B cell (primary cell): ENCODE results near the gene ERBB4. TPM values are rescaled to one million over a fixed set of nuclear protein-coding genes. Genes with fewer than 3 reads are reported as not detected.

Experiments used
- ATAC-seq: fragments of 200-7000 bp; cut with Tn5 transposase; one replicate; pipeline ENCODE4 v1.10.0; 2021; ENCODE audit warnings: low read depth, mild to moderate bottlenecking, moderate number of reproducible peaks, moderate library complexity
- CTCF ChIA-PET: fragments of 350-600 bp; sonication (Branson Sonifier 250); formaldehyde crosslinking; loops from one replicate; lab custom pipeline; 2021; ENCODE audit warnings: antibody characterized with exemption, inconsistent platforms; lab: Charles Lee
- POLR2A ChIA-PET: fragments of 350-600 bp; sonication (Branson Sonifier 250); formaldehyde crosslinking; loops from one replicate; lab custom pipeline; 2021; ENCODE audit warnings: antibody characterized with exemption; lab: Charles Lee
- DNase-seq: peaks from one replicate; pipeline ENCODE4 v3.0.0; 2013
- H2AFZ ChIP-seq: 2 replicates; pipeline ENCODE4 v1.6.1; 2012; ENCODE audit warnings: mild to moderate bottlenecking, low read depth, low read length; ENCODE audit not compliant: insufficient read depth, poor library complexity, severe bottlenecking
- H3K27ac ChIP-seq, 2 donors: 1 replicate in 1 of 2; 2 replicates in 1 of 2; pipeline ENCODE4 v1.5.1; 2012 to 2013; ENCODE audit warnings: low read length in 2 of 2, mild to moderate bottlenecking in 2 of 2, moderate library complexity in 1 of 2
- H3K27me3 ChIP-seq, 4 experiments: fragments of 200-600 bp in 1 of 4; sonication (generic) in 1 of 4; replicated peaks in 1 of 4; 1 replicate in 2 of 4; 2 replicates in 2 of 4; pipeline versions ENCODE4 v1.6.1 to v1.7.0; 2013 to 2016; ENCODE audit warnings: low read length in 3 of 4, mild to moderate bottlenecking in 2 of 4, mixed read lengths in 1 of 4, moderate library complexity in 1 of 4; ENCODE audit not compliant: insufficient read depth in 4 of 4, control insufficient read depth in 3 of 4; ENCODE audit errors: control extremely low read depth in 1 of 4
- H3K36me3 ChIP-seq, 2 experiments: replicated peaks in 1 of 2; 1 replicate in 1 of 2; 2 replicates in 1 of 2; pipeline versions ENCODE4 v1.6.1 to v1.7.1; 2013; ENCODE audit warnings: low read length in 1 of 2; ENCODE audit not compliant: insufficient read depth in 2 of 2, control insufficient read depth in 1 of 2; ENCODE audit errors: control extremely low read depth in 1 of 2, extremely low read depth in 1 of 2
- H3K4me1 ChIP-seq, 2 donors: fragments of 200-600 bp in 1 of 2; sonication (generic) in 1 of 2; 1 replicate in 1 of 2; 2 replicates in 1 of 2; pipeline versions ENCODE4 v1.5.1 to v1.6.1; 2013 to 2017; ENCODE audit warnings: low read length in 2 of 2; ENCODE audit not compliant: control insufficient read depth in 2 of 2, insufficient read depth in 2 of 2
- H3K4me2 ChIP-seq: replicated peaks from 2 replicates; pipeline ENCODE3; 2012; ENCODE audit warnings: mild to moderate bottlenecking, low read depth, low read length; ENCODE audit not compliant: poor library complexity, severe bottlenecking
- H3K4me3 ChIP-seq, 5 experiments: fragments of 200-600 bp in 1 of 5; sonication (generic) in 1 of 5; 1 replicate in 3 of 5; 2 replicates in 2 of 5; pipeline versions ENCODE4 v1.5.1 to v1.7.0; 2011 to 2016; ENCODE audit warnings: low read length in 4 of 5, mild to moderate bottlenecking in 4 of 5, low read depth in 2 of 5, control low read depth in 1 of 5, moderate library complexity in 1 of 5; ENCODE audit not compliant: insufficient read depth in 1 of 5; ENCODE audit errors: control extremely low read depth in 1 of 5, extremely low read depth in 1 of 5
- H3K79me2 ChIP-seq: fragments of 200-600 bp; sonication (generic); one replicate; pipeline ENCODE4 v1.6.0; 2016; ENCODE audit warnings: low read length; ENCODE audit not compliant: control insufficient read depth, insufficient read depth
- H3K9ac ChIP-seq: fragments of 200-600 bp; sonication (generic); 2 replicates; pipeline ENCODE4 v1.6.1; 2017; ENCODE audit warnings: mild to moderate bottlenecking, low read length, moderate library complexity
- H3K9me3 ChIP-seq, 3 donors: one replicate each; pipeline versions ENCODE4 v1.6.1 to v1.7.1; 2013; ENCODE audit warnings: low read length in 2 of 3; ENCODE audit not compliant: control insufficient read depth in 2 of 3, insufficient read depth in 1 of 3; ENCODE audit errors: control extremely low read depth in 1 of 3
- H4K20me1 ChIP-seq: 2 replicates; pipeline ENCODE4 v1.6.0; 2012; ENCODE audit warnings: mild to moderate bottlenecking, low read length; ENCODE audit not compliant: insufficient read depth, control insufficient read depth, poor library complexity, severe bottlenecking
- H3K27ac Mint-ChIP-seq: one replicate; pipeline ENCODE4 v1.8.0; 2021; ENCODE audit warnings: mixed read lengths
- H3K27me3 Mint-ChIP-seq: one replicate; pipeline ENCODE4 v1.8.0; 2021; ENCODE audit warnings: mixed read lengths
- H3K4me1 Mint-ChIP-seq: one replicate; pipeline ENCODE4 v1.8.0; 2021; ENCODE audit warnings: mixed read lengths
- H3K4me3 Mint-ChIP-seq: one replicate; pipeline ENCODE4 v1.8.0; 2021; ENCODE audit warnings: mixed read lengths
- H3K9me3 Mint-ChIP-seq: one replicate; pipeline ENCODE4 v1.8.0; 2022; ENCODE audit warnings: mixed read lengths; ENCODE audit not compliant: insufficient read depth
- CTCF ChIP-seq: fragments of 200-600 bp; IDR thresholded peaks from one replicate; pipeline ENCODE4 v1.8.0; 2022; ENCODE audit warnings: antibody characterized with exemption, mild to moderate bottlenecking
- EZH2 ChIP-seq: IDR thresholded peaks from 2 replicates; pipeline ENCODE4 v1.6.1; 2012; ENCODE audit warnings: borderline replicate concordance, low read depth, mild to moderate bottlenecking, moderate library complexity, low read length; ENCODE audit not compliant: insufficient read depth, poor library complexity, severe bottlenecking
- WGBS: methylation state at CpG from one replicate; pipeline ENCODE4 v1.1.5; 2013; ENCODE audit warnings: missing lambda C conversion rate; ENCODE audit not compliant: insufficient coverage; 5-methylcytosine and 5-hydroxymethylcytosine counted together
- intact Hi-C: fragments of 100-400 bp; cut with micrococcal nuclease; formaldehyde crosslinking; loops from one replicate; pipeline ENCODE4 v1.10.0; 2022
- polyA plus RNA-seq: library from polyadenylated mRNA; depleted of rRNA; stranded (reverse); fragments of >200 nt; gene quantifications from 2 replicates; pipeline ENCODE4 v1.2.3, GENCODE V29; 2012
- total RNA-seq, 2 donors: library from RNA; stranded (reverse); fragments of 120-200 nt in 1 of 2; gene quantifications; 1 replicate in 1 of 2; 2 replicates in 1 of 2; pipeline versions ENCODE4 v1.2.3 to v1.2.4, GENCODE V29; 2013 to 2022

Gene ERBB4
- total and polyA plus RNA-seq, 2 donors (not counting 1 experiment from before 2014, with no cell fraction given): not detected

- Histone ChIP-seq H3K79me2 (no peaks in the 10 kb centered on the region), H3K4me2 (no peak overlapping the region), H3K4me1 (no peaks in the 10 kb centered on the region), H3K9ac (no peak overlapping the region), H3K27ac (no peak overlapping the region), H3K4me3 (no peak overlapping the region), H3K27me3 (no peaks in the 10 kb centered on the region), H4K20me1 (no peaks in the 10 kb centered on the region), H3K36me3 (no peaks in the 10 kb centered on the region), H3K9me3 (peaks cover 0 to 4% (median 0%) of the 10 kb centered on the region in 3 donors), H2AFZ (no peak overlapping the region)
- H3K4me1 Mint-ChIP-seq: no peaks in the 10 kb centered on the region
- intact Hi-C loops: no loop called here
- ATAC-seq: no peak
- H3K27me3 Mint-ChIP-seq: no peaks in the 10 kb centered on the region
- TF ChIP-seq CTCF (no peak), EZH2 (no peak)
- POLR2A ChIA-PET: no interaction called here
- no peak for DNase-seq
- no peaks in the 10 kb centered on the region for H3K9me3 Mint-ChIP-seq
- no peak overlapping the region for H3K27ac Mint-ChIP-seq
- CTCF ChIA-PET: no interaction called here
- H3K4me3 Mint-ChIP-seq: no peak overlapping the region
Observed at GRCh38 chr2:211875488-211875887, 663.1 kb downstream of the ERBB4 start.

- H3K27ac ChIP-seq: no peak overlapping the region
- no peak overlapping the region for H3K27ac Mint-ChIP-seq
- H3K4me3 ChIP-seq: no peak overlapping the region
- WGBS: 100% methylated on average over 2 of the region's 3 CpGs
- H3K4me3 Mint-ChIP-seq: no peak overlapping the region
- no peaks in the 10 kb centered on the region for H3K9me3 ChIP-seq
- H3K27me3 Mint-ChIP-seq: no peaks in the 10 kb centered on the region
- no peak overlapping the region for H3K9ac ChIP-seq
- H2AFZ ChIP-seq: no peak overlapping the region
- no peaks in the 10 kb centered on the region for H3K36me3 ChIP-seq
- intact Hi-C loops: no loop called here
- no peaks in the 10 kb centered on the region for H3K27me3 ChIP-seq
- no peak for ATAC-seq
- no peaks in the 10 kb centered on the region for H3K4me1 Mint-ChIP-seq
- ChIA-PET POLR2A (no interaction called here), CTCF (no interaction called here)
- no peak for DNase-seq
- TF ChIP-seq EZH2: no peak
- TF ChIP-seq CTCF: no peak
- no peaks in the 10 kb centered on the region for H4K20me1 ChIP-seq
- H3K4me1 ChIP-seq: no peaks in the 10 kb centered on the region
- H3K9me3 Mint-ChIP-seq: no peaks in the 10 kb centered on the region
- H3K4me2 ChIP-seq: no peak overlapping the region
- no peaks in the 10 kb centered on the region for H3K79me2 ChIP-seq
Observed at GRCh38 chr2:211868996-211869533, 669.5 kb downstream of the ERBB4 start.
